ENCODE results near the gene ST3GAL5.
A peak's percentile ranks its signal among the peaks of the same experiment; 100 is the strongest.
"Not testable (repeated sequence)": the region's sequence is repeated elsewhere in the genome, so short reads cannot be mapped to it uniquely, and the experiment has no call there.

The ST3GAL5 gene

DNA sequence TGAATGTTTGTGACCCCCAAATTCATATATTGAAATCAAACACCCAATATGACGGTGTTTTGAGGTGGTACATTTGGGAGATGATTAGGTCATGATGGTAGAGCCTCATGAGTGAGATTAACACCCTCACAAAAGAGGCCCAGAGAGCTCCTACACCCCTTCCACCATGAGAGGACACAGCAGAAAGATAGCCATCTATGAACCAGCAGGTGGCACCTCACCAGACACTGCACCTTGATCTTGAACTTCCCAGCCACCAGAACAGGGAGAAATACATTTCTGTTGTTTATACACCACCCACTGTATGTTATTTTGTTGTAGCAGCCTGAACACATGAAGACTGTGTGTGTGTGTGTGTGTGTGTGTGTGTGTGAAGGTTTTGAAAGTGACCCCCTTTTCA is 58.1 kb downstream of the ST3GAL5 start:
- no peak for DNase-seq

DNA sequence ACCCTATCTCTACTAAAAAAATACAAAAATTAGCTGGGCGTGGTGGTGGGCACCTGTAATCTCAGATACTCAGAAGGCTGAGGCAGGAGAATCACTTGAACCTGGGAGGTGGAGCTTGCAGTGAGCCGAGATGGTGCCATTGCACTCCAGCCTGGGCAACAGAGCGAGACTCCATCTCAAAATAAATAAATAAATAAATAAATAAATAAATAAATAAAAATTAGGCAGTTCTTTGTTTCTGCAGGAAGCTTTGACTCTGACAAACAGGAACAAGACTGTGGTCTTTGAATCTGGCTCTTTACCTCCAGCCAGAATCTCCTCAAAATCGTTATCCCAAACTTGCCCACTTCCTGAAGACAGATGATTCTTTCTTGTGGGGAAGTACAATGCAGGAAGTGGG is 59.4 kb downstream of the ST3GAL5 start:
- DNase-seq: not testable (repeated sequence)

- DNase-seq: no peak
Observed at GRCh38 chr2:85828725-85829124, 60.1 kb downstream of the ST3GAL5 start.

GRCh38 chr2:85827879-85828569 is 60.8 kb downstream of the ST3GAL5 start:
- DNase-seq: no peak

DNA sequence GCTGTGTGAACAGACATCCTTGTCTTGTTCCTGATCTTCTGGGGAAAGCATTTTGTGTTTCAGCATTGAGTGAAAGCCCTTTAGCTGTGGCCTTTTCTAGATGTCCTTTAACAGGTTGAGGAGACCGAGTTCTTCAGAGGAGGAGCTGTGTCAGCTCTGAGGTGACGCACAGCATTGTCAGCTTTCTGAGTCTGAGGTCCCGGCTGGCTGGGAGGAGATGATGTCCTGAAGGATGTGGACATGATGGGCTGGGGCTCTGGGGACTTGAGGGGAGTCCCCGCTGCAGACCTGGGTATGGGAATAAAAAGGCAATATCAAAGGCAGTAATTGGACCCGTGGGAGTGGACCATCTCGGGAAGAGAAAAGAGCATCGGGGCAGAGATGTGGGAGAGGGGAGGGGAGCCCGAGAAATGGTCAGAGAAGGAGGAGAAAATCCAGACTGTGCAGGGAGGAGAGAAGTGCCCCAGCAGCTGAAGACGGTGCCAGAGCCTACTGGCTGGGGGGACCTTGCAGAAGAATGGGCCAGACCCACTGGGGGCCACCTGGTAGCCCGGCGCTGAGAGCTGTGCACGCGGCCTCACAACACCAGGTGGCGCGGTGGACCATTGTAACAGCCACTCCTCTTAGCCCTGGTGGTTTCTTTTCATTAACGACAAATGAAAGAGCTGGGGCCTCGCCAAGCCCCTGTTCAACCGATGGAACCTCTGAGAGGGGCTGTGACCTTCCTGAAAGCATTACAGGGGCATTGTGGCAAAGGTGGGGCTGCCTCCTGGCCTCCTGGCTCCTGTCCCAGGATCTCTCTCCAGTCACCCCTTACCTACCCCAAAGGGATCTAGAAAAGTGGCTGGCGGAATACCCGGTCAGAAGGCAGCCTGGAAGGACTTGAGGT is 61.6 kb downstream of the ST3GAL5 start:
- DNase-seq: no peak

- DNase-seq: no peak
Observed at GRCh38 chr2:85823951-85824350, 64.8 kb downstream of the ST3GAL5 start.

- DNase-seq: no peak
Observed at GRCh38 chr2:85822766-85823165, 66.0 kb downstream of the ST3GAL5 start.

- no peak for DNase-seq
Observed at GRCh38 chr2:85819811-85820510, 68.8 kb downstream of the ST3GAL5 start.

DNA sequence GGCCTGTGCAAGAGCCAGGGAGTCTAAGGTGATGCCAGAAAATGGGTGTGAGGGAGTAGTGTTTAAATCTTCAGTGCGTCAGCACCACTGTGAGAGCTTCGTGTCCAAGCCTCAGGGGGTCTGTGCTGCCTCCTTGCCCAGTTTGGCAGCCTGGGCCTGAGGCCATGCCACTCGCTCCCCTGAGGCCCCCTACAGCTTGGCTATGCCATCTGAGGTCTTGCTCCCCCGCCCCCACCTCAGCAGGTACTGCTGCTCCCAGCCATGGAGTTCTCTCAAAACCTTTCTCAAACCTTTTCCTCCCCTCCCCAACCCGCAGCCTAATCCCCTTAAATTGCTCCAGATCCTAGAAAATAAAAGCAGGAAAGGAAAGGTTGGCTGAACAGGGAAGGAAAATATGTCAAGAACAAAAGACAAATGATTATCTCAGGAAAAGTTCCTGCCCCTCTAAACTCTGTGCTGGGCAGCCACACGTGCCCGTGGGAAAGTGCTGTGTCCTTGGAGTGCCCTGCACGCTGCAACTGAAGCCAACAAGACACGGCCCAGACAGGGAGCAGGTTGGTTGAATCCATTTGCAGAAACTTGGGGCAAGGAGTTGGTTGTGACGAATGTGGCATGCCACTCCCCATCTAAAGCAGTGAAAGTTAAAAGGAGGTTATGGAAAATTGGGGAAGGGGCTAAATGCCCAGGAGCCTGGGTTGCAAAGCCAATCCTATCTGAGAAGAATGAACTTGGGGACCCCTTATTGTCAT is 73.8 kb downstream of the ST3GAL5 start:
- no peak for DNase-seq

DNA sequence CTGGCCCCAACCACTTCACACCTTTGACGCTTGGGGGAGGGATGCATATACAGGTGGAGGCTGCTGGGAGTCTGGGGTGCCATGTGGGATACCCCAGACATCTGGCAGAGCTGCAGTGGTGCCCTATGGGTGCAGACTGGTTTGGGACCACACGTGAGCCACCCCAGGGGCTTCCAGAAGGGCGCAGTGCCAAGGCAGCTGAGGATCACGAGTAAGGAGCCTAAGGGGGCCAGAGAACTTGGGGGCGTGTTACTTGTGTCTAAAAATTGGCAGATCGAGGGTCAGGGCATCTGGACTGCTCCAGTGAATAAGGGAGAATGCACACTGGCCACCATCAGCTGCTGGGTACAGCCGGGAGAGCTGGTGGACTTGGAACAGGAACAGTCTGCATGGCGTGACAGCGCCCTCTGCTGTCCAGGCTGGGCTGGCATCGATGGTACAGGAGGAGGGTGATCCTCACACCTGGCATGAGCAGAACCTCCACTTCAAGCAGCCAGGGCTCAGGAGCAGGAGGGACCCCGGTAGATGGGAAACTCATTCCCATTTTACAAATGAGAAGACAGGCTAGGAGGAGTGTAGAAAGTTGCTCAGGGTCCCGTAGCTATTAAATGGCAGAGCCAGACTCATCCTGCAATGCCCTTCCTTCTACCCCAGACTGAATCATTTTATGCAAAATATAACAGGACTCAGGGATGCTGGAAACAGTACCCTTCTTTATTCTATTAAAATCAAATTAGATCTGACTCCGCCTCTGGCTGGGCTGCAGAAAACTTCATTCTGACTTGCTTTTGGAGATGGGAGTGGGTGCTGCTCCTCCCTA is 74.6 kb downstream of the ST3GAL5 start:
- no peak for DNase-seq

DNA sequence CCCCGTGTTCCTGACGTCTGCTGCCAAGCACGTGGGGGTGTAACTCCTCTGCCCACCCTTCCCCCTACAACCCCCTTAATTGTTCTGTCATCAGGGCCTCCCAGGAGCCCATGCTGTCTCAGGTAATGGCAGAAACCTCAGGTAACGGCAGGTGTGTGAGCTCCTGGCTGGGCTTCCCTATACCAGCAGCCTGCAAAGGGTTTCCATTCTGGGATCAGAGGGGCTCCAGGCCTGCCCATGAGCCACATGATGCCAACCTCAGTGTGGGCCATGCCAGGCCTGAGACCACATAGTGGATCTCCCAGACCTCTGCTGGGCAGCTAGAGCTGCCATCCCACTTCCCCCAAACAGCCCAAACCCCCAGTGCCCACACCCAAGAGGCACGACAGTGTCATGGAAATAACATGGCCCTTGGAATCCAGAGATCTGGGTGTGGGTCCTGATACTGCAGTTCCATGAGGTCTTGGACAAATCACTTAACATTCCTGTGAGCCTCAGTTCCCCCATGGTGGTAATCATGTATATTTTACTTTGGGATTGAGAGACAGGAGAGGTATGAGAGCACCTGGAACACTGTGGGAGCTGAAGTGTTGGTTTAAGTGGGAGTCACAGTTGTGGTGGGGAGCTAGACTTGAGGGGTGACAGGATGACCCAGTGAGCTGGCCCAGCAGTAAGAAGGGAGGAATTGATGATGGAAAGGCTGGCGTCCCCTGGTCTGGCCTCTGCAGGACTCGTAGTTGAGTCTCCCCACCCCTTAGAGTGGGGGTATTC is 75.4 kb downstream of the ST3GAL5 start:
- DNase-seq: no peak

- DNase-seq: no peak
Observed at GRCh38 chr2:85812094-85812735, 76.6 kb downstream of the ST3GAL5 start.

- DNase-seq: no peak
Observed at GRCh38 chr2:85811180-85812093, 77.4 kb downstream of the ST3GAL5 start.

GRCh38 chr2:85810371-85811179 is 78.2 kb downstream of the ST3GAL5 start:
- no peak for DNase-seq

GRCh38 chr2:85807756-85808155 is 81.0 kb downstream of the ST3GAL5 start:
- no peak for DNase-seq

- DNase-seq: no peak
Observed at GRCh38 chr2:85806358-85807118, 82.3 kb downstream of the ST3GAL5 start.

DNA sequence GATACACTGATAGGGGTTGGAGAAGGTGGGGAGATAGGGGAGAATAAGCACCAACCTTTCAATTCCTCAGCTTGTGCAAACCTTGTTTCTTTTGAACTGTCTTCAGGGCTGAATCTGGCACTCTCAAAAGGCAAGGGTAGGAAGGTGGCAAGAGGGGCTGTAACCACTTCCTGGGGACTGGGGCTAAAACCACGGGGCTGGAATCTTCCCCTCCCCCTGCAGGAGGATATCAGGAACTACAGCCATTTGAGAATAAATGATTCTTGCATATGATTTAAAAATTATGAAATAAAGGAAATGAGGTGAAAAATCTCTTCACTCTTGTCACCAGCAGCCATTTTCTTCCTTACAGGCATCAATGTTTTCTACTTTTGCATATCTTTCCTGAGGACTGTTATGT is 84.2 kb downstream of the ST3GAL5 start:
- peak; percentile 9 for DNase-seq
